GM23338 (cell line): ENCODE measurements around the gene CDK2. TPM values are rescaled to one million over a fixed set of nuclear protein-coding genes. Genes with fewer than 3 reads are reported as not detected.

Experiments used
- ATAC-seq: fragments of 200-7000 bp; cut with Tn5 transposase; 3 replicates; pipeline ENCODE4 v1.9.1; 2020
- DNase-seq: peaks from one replicate; pipeline ENCODE4 v3.0.0-alpha.2; 2015; ENCODE audit warnings: low spot score
- H2AFZ ChIP-seq: fragments of 200-600 bp; sonication (generic); 2 replicates; pipeline ENCODE4 v1.8.0; 2016; ENCODE audit warnings: antibody characterized with exemption, mild to moderate bottlenecking, moderate library complexity
- H3F3A ChIP-seq: fragments of 200-600 bp; sonication (generic); replicated peaks from 2 replicates; pipeline ENCODE4 v1.8.0; 2017; ENCODE audit warnings: antibody characterized with exemption, mixed run types, low read depth
- H3K27ac ChIP-seq: fragments of 200-600 bp; sonication (generic); 2 replicates; pipeline ENCODE4 v1.6.1; 2016; ENCODE audit warnings: low read depth
- H3K27me3 ChIP-seq: fragments of 200-600 bp; sonication (generic); 2 replicates; pipeline ENCODE4 v1.8.0; 2016; ENCODE audit warnings: mild to moderate bottlenecking, mixed run types, moderate library complexity; ENCODE audit not compliant: insufficient read depth
- H3K36me3 ChIP-seq: fragments of 200-600 bp; sonication (generic); 2 replicates; pipeline ENCODE4 v1.8.0; 2016; ENCODE audit warnings: mild to moderate bottlenecking; ENCODE audit not compliant: insufficient read depth
- H3K4me1 ChIP-seq: fragments of 200-600 bp; sonication (generic); 2 replicates; pipeline ENCODE4 v1.8.0; 2016; ENCODE audit warnings: mild to moderate bottlenecking, moderate library complexity; ENCODE audit not compliant: insufficient read depth
- H3K4me2 ChIP-seq: fragments of 200-600 bp; sonication (generic); 2 replicates; pipeline ENCODE4 v1.7.1; 2017; ENCODE audit warnings: mixed run types
- H3K4me3 ChIP-seq: fragments of 200-600 bp; sonication (generic); 2 replicates; pipeline ENCODE4 v1.6.1; 2016; ENCODE audit warnings: mixed run types
- H3K79me2 ChIP-seq: fragments of 200-600 bp; sonication (generic); replicated peaks from 2 replicates; pipeline ENCODE4 v1.8.0; 2017; ENCODE audit warnings: mild to moderate bottlenecking; ENCODE audit not compliant: insufficient read depth
- H3K9me2 ChIP-seq: fragments of 200-600 bp; sonication (generic); 2 replicates; pipeline ENCODE4 v1.8.0; 2017; ENCODE audit not compliant: insufficient read depth
- H4K20me1 ChIP-seq: fragments of 200-600 bp; sonication (generic); replicated peaks from 2 replicates; pipeline ENCODE4 v1.8.0; 2017; ENCODE audit warnings: mild to moderate bottlenecking; ENCODE audit not compliant: insufficient read depth
- H3K27ac Mint-ChIP-seq: 2 replicates; pipeline ENCODE4 v1.8.0; 2020; ENCODE audit warnings: inconsistent platforms, mild to moderate bottlenecking, moderate library complexity, mixed read lengths
- H3K27me3 Mint-ChIP-seq: 3 replicates; pipeline ENCODE4 v1.8.0; 2022; ENCODE audit warnings: low read depth, mild to moderate bottlenecking, moderate library complexity, mixed read lengths, inconsistent platforms; ENCODE audit not compliant: insufficient read depth, poor library complexity
- H3K36me3 Mint-ChIP-seq: 3 replicates; pipeline ENCODE4 v1.8.0; 2021; ENCODE audit warnings: low read depth, mild to moderate bottlenecking, inconsistent platforms, moderate library complexity, mixed read lengths
- H3K4me1 Mint-ChIP-seq: 3 replicates; pipeline ENCODE4 v1.8.0; 2020; ENCODE audit warnings: mild to moderate bottlenecking, inconsistent platforms, mixed read lengths
- H3K4me3 Mint-ChIP-seq: 3 replicates; pipeline ENCODE4 v1.8.0; 2021; ENCODE audit warnings: moderate library complexity, mild to moderate bottlenecking, inconsistent platforms, mixed read lengths
- H3K9me3 Mint-ChIP-seq: 3 replicates; pipeline ENCODE4 v1.8.0; 2020; ENCODE audit warnings: moderate library complexity, mild to moderate bottlenecking, inconsistent platforms, mixed read lengths
- CREB1 ChIP-seq: fragments of 250-450 bp; sonication (Bioruptor Pico); IDR thresholded peaks from 2 replicates; pipeline ENCODE4 v1.5.0; 2020; ENCODE audit warnings: low read depth, mild to moderate bottlenecking, moderate library complexity
- ETS1 ChIP-seq: IDR thresholded peaks from 2 replicates; pipeline ENCODE4 v1.6.1; 2016; ENCODE audit warnings: antibody characterized with exemption
- EZH2 ChIP-seq: fragments of 200-600 bp; sonication (generic); IDR thresholded peaks from one replicate; pipeline ENCODE4 v1.8.0; 2017; ENCODE audit warnings: antibody characterized with exemption, mild to moderate bottlenecking, low read depth; ENCODE audit not compliant: unreplicated experiment
- EZH2phosphoT487 ChIP-seq: fragments of 200-600 bp; sonication (generic); IDR thresholded peaks from one replicate; pipeline ENCODE4 v1.8.1; 2018; ENCODE audit warnings: antibody characterized with exemption; ENCODE audit not compliant: unreplicated experiment
- JUNB ChIP-seq: IDR thresholded peaks from one replicate; pipeline ENCODE4 v1.6.1; 2016; ENCODE audit warnings: antibody characterized with exemption; ENCODE audit not compliant: unreplicated experiment
- NANOG ChIP-seq: IDR thresholded peaks from 2 replicates; pipeline ENCODE4 v1.6.1; 2016; ENCODE audit warnings: antibody characterized with exemption, borderline replicate concordance
- POLR2AphosphoS5 ChIP-seq: IDR thresholded peaks from 2 replicates; pipeline ENCODE4 v1.6.1; 2016; ENCODE audit warnings: antibody characterized with exemption, low read depth
- REST ChIP-seq: IDR thresholded peaks from one replicate; pipeline ENCODE4 v1.6.1; 2018; ENCODE audit warnings: antibody characterized with exemption; ENCODE audit not compliant: unreplicated experiment
- STAT1 ChIP-seq: IDR thresholded peaks from one replicate; pipeline ENCODE4 v1.6.1; 2016; ENCODE audit warnings: antibody characterized with exemption; ENCODE audit not compliant: unreplicated experiment
- ZNF114 ChIP-seq: fragments of 250-450 bp; sonication (Bioruptor Pico); IDR thresholded peaks from 2 replicates; pipeline ENCODE4 v1.5.0; 2020; ENCODE audit warnings: mild to moderate bottlenecking, moderate library complexity
- ZNF331 ChIP-seq: fragments of 250-450 bp; sonication (Bioruptor Pico); IDR thresholded peaks from 2 replicates; pipeline ENCODE4 v1.5.0; 2020; ENCODE audit warnings: low read depth, mild to moderate bottlenecking, moderate library complexity
- polyA plus RNA-seq: library from polyadenylated mRNA; unstranded; fragments of >200 nt; fragmentation: Nextera tagmentation; extraction: Ambion mirVana; gene quantifications from 2 replicates; pipeline ENCODE4 v1.2.1, GENCODE V29; 2016
- total RNA-seq: library from RNA; depleted of rRNA; stranded (reverse); fragments of >200 nt; shearing (Covaris generic); gene quantifications from 2 replicates; pipeline ENCODE4 v1.2.3, GENCODE V29; 2014
- TF ChIP-seq, protein P1 (sequence below), 2 experiments: fragments of 200-600 bp in 1 of 2; sonication (generic) in 1 of 2; conservative IDR thresholded peaks; 2 replicates each; pipeline versions ENCODE4 v1.5.1 to v1.6.1; 2016 to 2017; ENCODE audit warnings: antibody characterized with exemption in 2 of 2, low read depth in 2 of 2, mild to moderate bottlenecking in 2 of 2, moderate library complexity in 1 of 2
- TF ChIP-seq, protein P2 (sequence below): fragments of 250-450 bp; sonication (Bioruptor Pico); IDR thresholded peaks from 2 replicates; pipeline ENCODE4 v1.5.0; 2020; ENCODE audit warnings: mild to moderate bottlenecking, moderate library complexity

The CDK2 gene
- total and polyA plus RNA-seq, 2 experiments from 2014 or later, result 15.2 to 31.0 TPM

DNA sequence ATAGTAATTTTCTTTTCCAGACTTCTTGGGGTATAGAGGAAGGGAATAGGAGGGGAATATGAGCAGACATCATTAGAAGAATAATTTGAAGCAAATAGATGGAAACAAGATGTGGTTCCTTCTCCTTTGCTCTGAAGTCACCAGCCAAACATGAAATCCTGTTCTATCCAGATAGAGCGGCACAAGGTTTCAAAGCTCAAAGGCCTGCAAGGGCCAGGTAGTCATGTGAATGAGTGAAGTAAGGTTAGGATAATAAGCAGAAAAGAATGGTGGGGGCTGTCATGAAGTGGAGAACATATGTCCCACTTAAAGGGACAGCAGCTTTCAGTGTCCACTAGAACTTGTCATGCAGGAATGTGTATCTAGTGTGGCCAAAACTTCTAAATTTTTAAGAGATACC is 51.7 kb downstream of the CDK2 start:
- H3K27me3 ChIP-seq, result no peaks in the 10 kb centered on the region
- no peak overlapping the region for H3K27ac Mint-ChIP-seq
- H3K27ac ChIP-seq, result no peak overlapping the region
- peaks cover 22% of the 10 kb centered on the region for H3K4me1 ChIP-seq
- no peak overlapping the region for H3K4me2 ChIP-seq
- TF ChIP-seq POLR2AphosphoS5 (no peak), EZH2 (no peak), ZNF331 (CRISPR knock-in tag) (no peak), EZH2phosphoT487 (no peak), JUNB (no peak), REST (no peak), ZNF114 (CRISPR knock-in tag) (no peak), ETS1 (no peak), STAT1 (no peak), NANOG (no peak), CREB1 (CRISPR knock-in tag) (no peak)
- TF ChIP-seq, protein P1, sequence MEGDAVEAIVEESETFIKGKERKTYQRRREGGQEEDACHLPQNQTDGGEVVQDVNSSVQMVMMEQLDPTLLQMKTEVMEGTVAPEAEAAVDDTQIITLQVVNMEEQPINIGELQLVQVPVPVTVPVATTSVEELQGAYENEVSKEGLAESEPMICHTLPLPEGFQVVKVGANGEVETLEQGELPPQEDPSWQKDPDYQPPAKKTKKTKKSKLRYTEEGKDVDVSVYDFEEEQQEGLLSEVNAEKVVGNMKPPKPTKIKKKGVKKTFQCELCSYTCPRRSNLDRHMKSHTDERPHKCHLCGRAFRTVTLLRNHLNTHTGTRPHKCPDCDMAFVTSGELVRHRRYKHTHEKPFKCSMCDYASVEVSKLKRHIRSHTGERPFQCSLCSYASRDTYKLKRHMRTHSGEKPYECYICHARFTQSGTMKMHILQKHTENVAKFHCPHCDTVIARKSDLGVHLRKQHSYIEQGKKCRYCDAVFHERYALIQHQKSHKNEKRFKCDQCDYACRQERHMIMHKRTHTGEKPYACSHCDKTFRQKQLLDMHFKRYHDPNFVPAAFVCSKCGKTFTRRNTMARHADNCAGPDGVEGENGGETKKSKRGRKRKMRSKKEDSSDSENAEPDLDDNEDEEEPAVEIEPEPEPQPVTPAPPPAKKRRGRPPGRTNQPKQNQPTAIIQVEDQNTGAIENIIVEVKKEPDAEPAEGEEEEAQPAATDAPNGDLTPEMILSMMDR (conservative IDR thresholded peaks at IDR 0.05; ENCODE audit: low read depth in 2 of 2), result no peak
- TF ChIP-seq, protein P2, sequence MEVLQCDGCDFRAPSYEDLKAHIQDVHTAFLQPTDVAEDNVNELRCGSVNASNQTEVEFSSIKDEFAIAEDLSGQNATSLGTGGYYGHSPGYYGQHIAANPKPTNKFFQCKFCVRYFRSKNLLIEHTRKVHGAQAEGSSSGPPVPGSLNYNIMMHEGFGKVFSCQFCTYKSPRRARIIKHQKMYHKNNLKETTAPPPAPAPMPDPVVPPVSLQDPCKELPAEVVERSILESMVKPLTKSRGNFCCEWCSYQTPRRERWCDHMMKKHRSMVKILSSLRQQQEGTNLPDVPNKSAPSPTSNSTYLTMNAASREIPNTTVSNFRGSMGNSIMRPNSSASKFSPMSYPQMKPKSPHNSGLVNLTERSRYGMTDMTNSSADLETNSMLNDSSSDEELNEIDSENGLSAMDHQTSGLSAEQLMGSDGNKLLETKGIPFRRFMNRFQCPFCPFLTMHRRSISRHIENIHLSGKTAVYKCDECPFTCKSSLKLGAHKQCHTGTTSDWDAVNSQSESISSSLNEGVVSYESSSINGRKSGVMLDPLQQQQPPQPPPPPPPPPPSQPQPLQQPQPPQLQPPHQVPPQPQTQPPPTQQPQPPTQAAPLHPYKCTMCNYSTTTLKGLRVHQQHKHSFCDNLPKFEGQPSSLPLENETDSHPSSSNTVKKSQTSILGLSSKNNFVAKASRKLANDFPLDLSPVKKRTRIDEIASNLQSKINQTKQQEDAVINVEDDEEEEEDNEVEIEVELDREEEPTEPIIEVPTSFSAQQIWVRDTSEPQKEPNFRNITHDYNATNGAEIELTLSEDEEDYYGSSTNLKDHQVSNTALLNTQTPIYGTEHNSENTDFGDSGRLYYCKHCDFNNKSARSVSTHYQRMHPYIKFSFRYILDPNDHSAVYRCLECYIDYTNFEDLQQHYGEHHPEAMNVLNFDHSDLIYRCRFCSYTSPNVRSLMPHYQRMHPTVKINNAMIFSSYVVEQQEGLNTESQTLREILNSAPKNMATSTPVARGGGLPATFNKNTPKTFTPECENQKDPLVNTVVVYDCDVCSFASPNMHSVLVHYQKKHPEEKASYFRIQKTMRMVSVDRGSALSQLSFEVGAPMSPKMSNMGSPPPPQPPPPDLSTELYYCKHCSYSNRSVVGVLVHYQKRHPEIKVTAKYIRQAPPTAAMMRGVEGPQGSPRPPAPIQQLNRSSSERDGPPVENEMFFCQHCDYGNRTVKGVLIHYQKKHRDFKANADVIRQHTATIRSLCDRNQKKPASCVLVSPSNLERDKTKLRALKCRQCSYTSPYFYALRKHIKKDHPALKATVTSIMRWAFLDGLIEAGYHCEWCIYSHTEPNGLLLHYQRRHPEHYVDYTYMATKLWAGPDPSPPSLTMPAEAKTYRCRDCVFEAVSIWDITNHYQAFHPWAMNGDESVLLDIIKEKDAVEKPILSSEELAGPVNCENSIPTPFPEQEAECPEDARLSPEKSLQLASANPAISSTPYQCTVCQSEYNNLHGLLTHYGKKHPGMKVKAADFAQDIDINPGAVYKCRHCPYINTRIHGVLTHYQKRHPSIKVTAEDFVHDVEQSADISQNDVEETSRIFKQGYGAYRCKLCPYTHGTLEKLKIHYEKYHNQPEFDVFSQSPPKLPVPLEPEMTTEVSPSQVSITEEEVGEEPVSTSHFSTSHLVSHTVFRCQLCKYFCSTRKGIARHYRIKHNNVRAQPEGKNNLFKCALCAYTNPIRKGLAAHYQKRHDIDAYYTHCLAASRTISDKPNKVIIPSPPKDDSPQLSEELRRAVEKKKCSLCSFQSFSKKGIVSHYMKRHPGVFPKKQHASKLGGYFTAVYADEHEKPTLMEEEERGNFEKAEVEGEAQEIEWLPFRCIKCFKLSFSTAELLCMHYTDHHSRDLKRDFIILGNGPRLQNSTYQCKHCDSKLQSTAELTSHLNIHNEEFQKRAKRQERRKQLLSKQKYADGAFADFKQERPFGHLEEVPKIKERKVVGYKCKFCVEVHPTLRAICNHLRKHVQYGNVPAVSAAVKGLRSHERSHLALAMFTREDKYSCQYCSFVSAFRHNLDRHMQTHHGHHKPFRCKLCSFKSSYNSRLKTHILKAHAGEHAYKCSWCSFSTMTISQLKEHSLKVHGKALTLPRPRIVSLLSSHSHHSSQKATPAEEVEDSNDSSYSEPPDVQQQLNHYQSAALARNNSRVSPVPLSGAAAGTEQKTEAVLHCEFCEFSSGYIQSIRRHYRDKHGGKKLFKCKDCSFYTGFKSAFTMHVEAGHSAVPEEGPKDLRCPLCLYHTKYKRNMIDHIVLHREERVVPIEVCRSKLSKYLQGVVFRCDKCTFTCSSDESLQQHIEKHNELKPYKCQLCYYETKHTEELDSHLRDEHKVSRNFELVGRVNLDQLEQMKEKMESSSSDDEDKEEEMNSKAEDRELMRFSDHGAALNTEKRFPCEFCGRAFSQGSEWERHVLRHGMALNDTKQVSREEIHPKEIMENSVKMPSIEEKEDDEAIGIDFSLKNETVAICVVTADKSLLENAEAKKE (CRISPR knock-in tag), result no peak
- no peaks in the 10 kb centered on the region for H3K9me2 ChIP-seq
- no peak overlapping the region for H3K4me3 Mint-ChIP-seq
- H2AFZ ChIP-seq, result no peak overlapping the region
- peaks cover 17% of the 10 kb centered on the region for H3K27me3 Mint-ChIP-seq
- H3K36me3 Mint-ChIP-seq, result peaks cover 7% of the 10 kb centered on the region; the same call in 1 of the 3 replicates
- DNase-seq (no peak), ATAC-seq (no peak)
- H4K20me1 ChIP-seq, result no peaks in the 10 kb centered on the region
- no peak overlapping the region for H3K4me3 ChIP-seq
- H3K79me2 ChIP-seq, result peaks cover 5% of the 10 kb centered on the region
- peaks cover 21% of the 10 kb centered on the region; the same call in 1 of the 2 replicates for H3F3A ChIP-seq
- H3K9me3 Mint-ChIP-seq, result no peaks in the 10 kb centered on the region; the same call in 2 of the 3 replicates
- H3K4me1 Mint-ChIP-seq, result peaks cover 28% of the 10 kb centered on the region
- H3K36me3 ChIP-seq, result peaks cover 4% of the 10 kb centered on the region
